HG03108 (cell line): Measurements from ENCODE around the gene CABP5.
"Not testable (repeated sequence)": the region's sequence is repeated elsewhere in the genome, so short reads cannot be mapped to it uniquely, and the experiment has no call there.

Source experiments
- ATAC-seq: cut with Tn5 transposase; IDR thresholded peaks from one replicate; pipeline ENCODE4 v1.9.1; 2021; ENCODE audit warnings: moderate library complexity; ENCODE audit not compliant: unreplicated experiment

The CABP5 gene

GRCh38 chr19:48043675-48044258 lies at the start of gene CABP5:
CABP5 (minus strand) TSS chr19:48044079; CDS start chr19:48043922, 157 bp downstream.
- ATAC-seq, result no peak

GRCh38 chr19:48091111-48091718 lies 47.3 kb upstream of the CABP5 start:
- not testable (repeated sequence) for ATAC-seq

DNA sequence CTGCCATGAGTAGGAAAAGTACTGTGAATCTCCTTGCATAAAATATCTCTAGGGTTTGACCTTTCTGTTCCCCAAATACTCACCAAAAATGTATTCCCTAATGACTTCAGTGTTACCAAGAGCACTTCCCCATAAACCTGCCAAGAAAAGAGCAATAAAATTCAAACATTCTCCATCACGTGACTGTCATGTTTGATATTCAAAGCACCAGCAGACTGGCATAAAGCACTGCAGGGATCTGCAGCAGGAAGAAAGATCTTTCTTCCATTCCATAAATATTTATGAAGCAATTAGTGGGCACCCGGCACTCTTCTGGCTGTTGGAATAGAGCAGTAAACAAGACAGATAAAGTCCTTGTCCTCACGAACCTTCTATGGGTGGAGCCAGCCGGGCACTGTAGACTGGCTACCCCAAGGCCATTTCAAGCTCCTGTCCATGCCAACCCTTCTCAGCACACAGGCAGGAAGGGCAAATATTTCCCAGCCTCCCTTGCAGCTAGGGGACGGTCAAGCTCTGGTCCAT lies 46.5 kb upstream of the CABP5 start:
- ATAC-seq, result no peak

DNA sequence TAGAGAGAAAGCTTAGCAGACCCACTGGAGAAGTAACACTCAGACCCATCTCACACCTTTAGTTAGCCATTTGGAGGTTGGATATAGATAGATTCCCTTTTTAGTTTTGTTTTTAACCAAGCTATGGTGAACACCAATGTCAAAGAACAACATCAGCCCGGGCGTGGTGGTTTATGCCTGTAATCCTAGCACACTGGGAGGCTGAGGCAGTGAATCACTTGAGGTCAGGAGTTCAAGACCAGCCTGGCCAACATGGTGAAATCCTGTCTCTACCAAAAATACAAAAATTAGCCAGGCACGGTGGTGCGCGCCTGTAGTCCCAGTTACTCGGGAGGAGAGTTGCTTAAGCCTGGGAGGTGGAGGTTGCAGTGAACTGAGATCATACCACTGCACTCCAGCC lies 45.1 kb upstream of the CABP5 start:
- ATAC-seq, result not testable (repeated sequence)

GRCh38 chr19:48085904-48086864 lies 42.3 kb upstream of the CABP5 start:
- no peak for ATAC-seq

DNA sequence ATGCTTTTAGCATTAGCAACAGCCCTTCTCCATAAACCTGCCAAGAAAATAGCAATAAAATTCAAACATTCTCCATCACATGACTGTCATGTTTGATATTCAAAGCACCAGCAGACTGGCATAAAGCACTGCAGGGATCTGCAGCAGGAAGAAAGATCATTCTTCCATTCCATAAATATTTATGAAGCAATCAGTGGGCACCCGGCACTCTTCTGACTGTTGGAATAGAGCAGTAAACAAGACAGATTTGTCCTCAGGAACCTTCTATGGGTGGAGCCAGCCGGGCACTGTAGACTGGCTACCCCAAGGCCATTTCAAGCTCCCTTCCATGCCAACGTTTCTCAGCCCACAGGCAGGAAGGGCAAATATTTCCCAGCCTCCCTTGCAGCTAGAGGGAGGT lies 41.2 kb upstream of the CABP5 start:
- no peak for ATAC-seq

DNA sequence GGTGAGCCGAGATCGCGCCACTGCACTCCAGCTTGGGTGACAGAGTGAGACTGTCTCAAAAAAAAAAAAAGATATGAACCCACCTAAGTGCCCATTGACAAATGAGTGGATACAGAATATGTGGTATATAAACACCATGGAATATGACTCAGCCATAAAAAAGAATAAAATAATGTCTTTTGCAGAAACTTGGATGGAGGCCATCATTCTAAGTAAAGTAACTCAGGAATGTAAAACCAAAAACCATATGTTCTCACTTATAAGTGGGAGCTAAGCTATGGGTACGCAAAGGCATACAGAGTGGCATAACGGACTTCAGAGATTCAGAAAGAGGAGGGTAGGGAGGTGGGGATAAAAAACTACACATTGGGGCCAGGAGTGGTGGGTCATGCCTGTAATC lies 37.2 kb upstream of the CABP5 start:
- ATAC-seq, result no peak

DNA sequence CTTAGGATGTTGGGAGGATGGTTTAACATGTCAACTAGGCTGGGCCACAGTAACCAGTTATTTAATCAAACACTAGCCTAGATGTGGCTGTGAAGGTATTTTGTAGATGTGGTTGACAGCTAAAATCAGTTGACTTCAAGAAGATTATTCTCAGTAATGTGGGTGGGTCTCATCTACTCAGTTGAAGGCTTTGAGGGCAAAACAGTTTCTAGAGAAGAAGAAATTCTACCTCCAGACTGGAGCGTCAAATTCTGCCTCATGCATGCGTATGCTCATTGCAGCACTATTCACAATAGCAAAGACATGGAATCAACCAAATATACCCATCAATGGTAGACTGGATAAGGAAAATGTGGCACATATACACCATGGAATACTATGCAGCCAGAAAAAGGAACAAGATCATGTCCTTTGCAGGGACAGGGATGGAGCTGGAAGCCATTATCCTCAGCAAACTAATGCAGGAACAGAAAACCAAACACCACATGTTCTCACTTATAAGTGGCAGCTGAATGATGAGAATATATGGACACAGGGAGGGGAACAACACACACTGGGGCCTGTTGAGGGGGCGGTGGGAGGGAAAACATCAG lies 26.4 kb upstream of the CABP5 start:
- ATAC-seq, result not testable (repeated sequence)

GRCh38 chr19:48069435-48069834 lies 25.6 kb upstream of the CABP5 start:
- no peak for ATAC-seq

GRCh38 chr19:48064509-48064908 lies 20.6 kb upstream of the CABP5 start:
- ATAC-seq, result no peak

DNA sequence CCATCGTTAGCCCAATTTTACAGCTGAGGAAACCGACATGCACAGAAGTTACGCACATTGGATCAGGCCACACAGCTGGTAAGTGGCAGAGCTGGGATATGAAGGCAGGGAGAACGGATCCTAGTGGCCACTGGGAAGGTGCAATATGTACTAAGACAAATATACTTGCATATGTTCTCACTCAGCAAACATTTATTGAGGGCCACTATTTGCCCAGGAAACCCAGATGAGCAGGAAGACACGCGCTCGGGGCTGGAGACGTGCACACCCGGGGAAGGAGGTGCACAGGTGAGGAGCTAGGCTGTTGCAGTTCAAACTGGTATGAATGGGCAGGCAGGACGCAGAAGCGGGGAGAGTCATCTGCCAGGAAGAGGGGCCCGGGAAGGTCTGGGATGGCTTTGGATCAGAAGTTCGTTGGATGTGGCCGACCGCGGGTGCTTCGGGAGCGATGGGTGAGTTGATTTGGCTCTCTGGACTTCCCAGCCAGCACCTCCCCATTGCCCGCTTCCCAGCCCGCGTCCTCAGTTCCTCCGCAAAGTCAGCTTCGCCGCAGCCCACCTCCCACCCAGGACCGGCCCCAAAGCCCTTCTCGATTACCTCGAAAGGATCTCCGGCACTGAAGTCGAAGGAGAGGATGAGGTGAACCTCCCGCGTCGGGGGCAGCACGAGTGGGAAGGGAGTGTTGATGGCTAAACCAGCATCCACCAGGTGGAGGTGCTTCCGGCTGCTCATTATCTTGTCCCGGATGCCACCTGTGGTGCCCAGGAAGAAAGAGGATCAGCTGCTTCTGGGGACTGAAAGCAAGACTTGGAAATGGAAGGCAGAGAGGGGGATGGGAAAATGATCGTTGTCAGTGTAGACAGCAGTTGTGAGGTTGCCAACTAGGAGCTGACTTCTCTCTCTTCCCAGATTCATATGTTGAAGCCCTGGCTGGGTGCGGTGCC lies 17.8 kb upstream of the CABP5 start:
- ATAC-seq, result no peak

DNA sequence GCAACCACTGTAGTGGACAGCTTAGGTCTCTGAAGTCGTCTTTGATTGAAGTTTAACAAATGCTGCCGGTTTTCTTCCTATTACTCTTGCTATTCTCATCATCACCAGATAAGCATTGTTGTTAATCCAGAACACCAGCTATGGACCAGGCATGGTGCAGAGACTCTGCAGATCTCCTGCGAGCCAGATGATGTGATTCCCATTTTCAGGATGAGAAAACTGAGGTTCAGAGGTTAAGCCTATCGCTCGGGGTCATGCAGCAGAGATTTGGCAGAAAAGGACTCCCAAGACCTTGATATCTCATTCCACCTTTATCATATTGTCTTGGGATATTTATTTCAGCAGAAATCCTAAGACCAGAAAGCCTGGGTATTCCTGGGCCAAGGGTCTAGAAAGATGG lies 16.5 kb upstream of the CABP5 start:
- ATAC-seq, result no peak

DNA sequence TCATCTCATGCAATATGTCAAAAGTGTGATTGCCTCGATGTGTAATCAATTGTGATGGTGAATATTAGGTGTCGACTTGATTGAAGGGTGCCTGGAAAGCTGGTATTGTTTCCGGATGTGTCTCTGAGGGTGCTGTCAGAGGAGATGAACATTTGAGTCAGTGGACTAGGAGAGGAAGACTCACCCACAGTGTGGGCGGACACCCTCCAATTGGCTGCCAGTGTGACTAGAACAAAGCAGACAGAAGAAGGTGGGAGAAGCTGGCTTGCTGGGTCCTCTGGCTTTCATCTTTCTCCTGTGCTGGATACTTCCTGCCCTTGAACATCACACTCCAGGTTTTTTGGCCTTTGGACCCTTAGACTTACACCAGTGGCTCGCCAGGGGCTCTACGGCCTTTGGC lies 15.5 kb upstream of the CABP5 start:
- no peak for ATAC-seq

GRCh38 chr19:48053856-48054255 lies 10.0 kb upstream of the CABP5 start:
- ATAC-seq, result no peak

GRCh38 chr19:48053076-48053475 lies 9.2 kb upstream of the CABP5 start:
- ATAC-seq, result no peak

GRCh38 chr19:48051335-48052033 lies 7.6 kb upstream of the CABP5 start:
- ATAC-seq, result no peak

GRCh38 chr19:48044561-48044960 lies 682 bp upstream of the CABP5 start:
- ATAC-seq, result no peak

DNA sequence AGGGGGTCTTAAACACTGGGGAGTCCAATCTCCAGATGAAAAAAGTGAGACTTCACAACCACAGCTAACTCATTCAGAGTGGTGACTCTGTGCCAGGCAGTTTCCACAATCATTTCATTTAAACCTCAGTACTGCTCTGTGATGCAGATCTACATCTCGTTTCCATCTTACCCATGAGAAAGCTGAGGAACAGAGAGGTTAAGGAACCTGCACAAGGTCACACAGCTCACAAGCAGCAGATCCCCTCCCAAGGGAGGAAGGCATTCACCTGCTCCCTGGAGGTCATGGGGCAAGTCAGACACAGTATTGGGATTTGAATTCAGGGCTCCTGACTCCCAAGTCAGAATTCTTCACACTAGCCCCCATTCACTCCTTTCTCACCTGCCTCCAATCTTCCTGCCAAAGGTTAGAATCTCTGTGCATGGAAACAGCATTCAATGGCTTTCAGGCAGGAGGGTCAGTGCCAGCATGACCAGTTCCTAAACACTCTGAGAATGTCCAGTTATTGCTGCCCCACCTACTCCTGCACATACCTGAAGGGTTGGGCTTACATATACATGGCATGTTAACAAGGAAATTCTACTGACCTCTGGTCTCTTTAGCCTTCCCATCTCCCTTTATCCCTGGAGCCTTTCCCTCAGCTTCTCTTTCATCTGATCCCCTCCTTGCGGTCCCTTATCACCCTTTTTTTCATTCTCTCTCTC lies 1.9 kb downstream of the CABP5 start:
- ATAC-seq, result no peak

DNA sequence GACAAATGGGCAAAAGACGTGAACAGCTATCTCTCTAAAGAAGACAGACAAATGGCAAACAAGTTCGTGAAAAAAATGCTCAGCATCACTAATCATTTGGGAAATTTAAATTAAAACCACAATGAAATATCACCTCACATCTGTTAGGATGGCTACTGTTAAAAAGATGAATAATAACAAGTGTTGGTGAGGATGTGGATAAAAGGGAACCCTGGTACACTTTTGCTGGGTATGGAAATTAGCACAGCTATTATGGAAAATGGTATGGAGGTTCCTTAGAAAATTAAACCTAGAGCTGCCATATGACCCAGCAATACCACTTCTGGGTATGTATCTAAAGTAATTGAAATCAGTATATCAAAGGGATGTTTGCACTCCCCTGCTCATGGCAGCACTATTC lies 7.1 kb downstream of the CABP5 start:
- no peak for ATAC-seq
